ENCODE data around the gene CEP112. TPM values are rescaled to one million over a fixed set of nuclear protein-coding genes. Genes with fewer than 3 reads are reported as not detected.

The CEP112 gene
- total RNA-seq, 1 experiment from 2014 or later, result 6.1 TPM

- ChIA-PET POLR2A (no interaction called here), CTCF (no interaction called here)
- H3K36me3 Mint-ChIP-seq, result no peaks in the 10 kb centered on the region
- no peak overlapping the region for H3K27ac Mint-ChIP-seq
- H3K27me3 Mint-ChIP-seq (ENCODE audit: low read depth), result no peaks in the 10 kb centered on the region
- TF ChIP-seq ZBTB21 (CRISPR knock-in tag; IDR thresholded peaks at IDR 0.05; ENCODE audit: borderline replicate concordance), result no peak
- TF ChIP-seq GRHL2 (CRISPR knock-in tag; IDR thresholded peaks at IDR 0.05; ENCODE audit: insufficient replicate concordance, severe bottlenecking), result no peak
- no peak for TF ChIP-seq ZNF232 (CRISPR knock-in tag; IDR thresholded peaks at IDR 0.05)
- TF ChIP-seq HMGA2 (CRISPR knock-in tag; IDR thresholded peaks at IDR 0.05), result no peak
- TF ChIP-seq, protein P1, sequence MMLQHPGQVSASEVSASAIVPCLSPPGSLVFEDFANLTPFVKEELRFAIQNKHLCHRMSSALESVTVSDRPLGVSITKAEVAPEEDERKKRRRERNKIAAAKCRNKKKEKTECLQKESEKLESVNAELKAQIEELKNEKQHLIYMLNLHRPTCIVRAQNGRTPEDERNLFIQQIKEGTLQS (CRISPR knock-in tag; conservative IDR thresholded peaks at IDR 0.05), result no peak
- TF ChIP-seq JUN (CRISPR knock-in tag; IDR thresholded peaks at IDR 0.05), result no peak
- TF ChIP-seq, protein P2, sequence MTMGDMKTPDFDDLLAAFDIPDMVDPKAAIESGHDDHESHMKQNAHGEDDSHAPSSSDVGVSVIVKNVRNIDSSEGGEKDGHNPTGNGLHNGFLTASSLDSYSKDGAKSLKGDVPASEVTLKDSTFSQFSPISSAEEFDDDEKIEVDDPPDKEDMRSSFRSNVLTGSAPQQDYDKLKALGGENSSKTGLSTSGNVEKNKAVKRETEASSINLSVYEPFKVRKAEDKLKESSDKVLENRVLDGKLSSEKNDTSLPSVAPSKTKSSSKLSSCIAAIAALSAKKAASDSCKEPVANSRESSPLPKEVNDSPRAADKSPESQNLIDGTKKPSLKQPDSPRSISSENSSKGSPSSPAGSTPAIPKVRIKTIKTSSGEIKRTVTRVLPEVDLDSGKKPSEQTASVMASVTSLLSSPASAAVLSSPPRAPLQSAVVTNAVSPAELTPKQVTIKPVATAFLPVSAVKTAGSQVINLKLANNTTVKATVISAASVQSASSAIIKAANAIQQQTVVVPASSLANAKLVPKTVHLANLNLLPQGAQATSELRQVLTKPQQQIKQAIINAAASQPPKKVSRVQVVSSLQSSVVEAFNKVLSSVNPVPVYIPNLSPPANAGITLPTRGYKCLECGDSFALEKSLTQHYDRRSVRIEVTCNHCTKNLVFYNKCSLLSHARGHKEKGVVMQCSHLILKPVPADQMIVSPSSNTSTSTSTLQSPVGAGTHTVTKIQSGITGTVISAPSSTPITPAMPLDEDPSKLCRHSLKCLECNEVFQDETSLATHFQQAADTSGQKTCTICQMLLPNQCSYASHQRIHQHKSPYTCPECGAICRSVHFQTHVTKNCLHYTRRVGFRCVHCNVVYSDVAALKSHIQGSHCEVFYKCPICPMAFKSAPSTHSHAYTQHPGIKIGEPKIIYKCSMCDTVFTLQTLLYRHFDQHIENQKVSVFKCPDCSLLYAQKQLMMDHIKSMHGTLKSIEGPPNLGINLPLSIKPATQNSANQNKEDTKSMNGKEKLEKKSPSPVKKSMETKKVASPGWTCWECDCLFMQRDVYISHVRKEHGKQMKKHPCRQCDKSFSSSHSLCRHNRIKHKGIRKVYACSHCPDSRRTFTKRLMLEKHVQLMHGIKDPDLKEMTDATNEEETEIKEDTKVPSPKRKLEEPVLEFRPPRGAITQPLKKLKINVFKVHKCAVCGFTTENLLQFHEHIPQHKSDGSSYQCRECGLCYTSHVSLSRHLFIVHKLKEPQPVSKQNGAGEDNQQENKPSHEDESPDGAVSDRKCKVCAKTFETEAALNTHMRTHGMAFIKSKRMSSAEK (CRISPR knock-in tag; IDR thresholded peaks at IDR 0.05; ENCODE audit: borderline replicate concordance), result no peak
- TF ChIP-seq JAZF1 (CRISPR knock-in tag; IDR thresholded peaks at IDR 0.05), result no peak
- no peak for TF ChIP-seq IRF2 (CRISPR knock-in tag; IDR thresholded peaks at IDR 0.05; ENCODE audit: borderline replicate concordance, low read depth)
- TF ChIP-seq RELA (CRISPR knock-in tag; IDR thresholded peaks at IDR 0.05; ENCODE audit: borderline replicate concordance), result no peak
- TF ChIP-seq, protein P3, sequence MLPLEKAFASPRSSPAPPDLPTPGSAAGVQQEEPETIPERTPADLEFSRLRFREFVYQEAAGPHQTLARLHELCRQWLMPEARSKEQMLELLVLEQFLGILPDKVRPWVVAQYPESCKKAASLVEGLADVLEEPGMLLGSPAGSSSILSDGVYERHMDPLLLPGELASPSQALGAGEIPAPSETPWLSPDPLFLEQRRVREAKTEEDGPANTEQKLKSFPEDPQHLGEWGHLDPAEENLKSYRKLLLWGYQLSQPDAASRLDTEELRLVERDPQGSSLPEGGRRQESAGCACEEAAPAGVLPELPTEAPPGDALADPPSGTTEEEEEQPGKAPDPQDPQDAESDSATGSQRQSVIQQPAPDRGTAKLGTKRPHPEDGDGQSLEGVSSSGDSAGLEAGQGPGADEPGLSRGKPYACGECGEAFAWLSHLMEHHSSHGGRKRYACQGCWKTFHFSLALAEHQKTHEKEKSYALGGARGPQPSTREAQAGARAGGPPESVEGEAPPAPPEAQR (CRISPR knock-in tag; IDR thresholded peaks at IDR 0.05), result no peak
- TF ChIP-seq AFF4 (CRISPR knock-in tag; IDR thresholded peaks at IDR 0.05; ENCODE audit: borderline replicate concordance), result no peak
- TF ChIP-seq, protein P4, sequence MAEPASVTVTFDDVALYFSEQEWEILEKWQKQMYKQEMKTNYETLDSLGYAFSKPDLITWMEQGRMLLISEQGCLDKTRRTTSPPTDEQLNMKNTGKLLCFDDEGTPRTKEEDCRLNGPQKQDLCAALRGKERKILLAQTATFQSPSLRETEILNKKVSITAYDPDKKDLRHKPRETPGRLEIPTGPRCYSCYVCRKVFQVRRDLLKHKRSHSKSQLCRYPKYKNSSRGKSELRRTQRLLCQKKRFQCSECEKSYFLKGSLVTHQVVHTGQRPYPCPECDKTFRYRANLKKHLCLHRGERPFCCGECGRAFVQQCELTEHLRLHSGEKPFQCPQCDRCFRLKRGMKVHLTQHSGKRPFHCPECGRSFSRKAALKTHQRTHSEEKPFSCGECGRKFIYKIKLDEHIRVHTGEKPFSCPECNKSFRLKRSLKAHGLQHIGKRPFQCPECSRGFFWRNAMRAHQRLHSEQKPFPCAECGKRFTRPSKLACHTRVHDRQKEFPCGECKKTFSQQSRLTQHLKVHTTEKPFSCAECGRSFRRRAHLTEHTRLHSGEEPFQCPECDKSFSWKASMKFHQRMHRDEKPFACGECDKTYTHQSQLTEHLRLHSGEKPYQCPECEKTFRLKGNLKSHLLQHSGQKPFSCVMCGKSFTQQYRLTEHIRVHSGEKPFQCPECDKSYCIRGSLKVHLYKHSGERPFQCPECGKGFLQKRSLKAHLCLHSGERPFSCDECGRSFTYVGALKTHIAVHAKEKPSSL (CRISPR knock-in tag; conservative IDR thresholded peaks at IDR 0.05), result no peak
- no peak for TF ChIP-seq ATF1 (CRISPR knock-in tag; IDR thresholded peaks at IDR 0.05)
- no peak for TF ChIP-seq TEAD1 (CRISPR knock-in tag; IDR thresholded peaks at IDR 0.05)
- ATAC-seq (no peak), DNase-seq (ENCODE audit: low spot score) (no peak)
- H3K4me1 Mint-ChIP-seq, result no peaks in the 10 kb centered on the region
- H3K9me3 Mint-ChIP-seq, result no peaks in the 10 kb centered on the region
- no peak overlapping the region for H3K4me3 Mint-ChIP-seq
Observed at GRCh38 chr17:66172144-66172543, 19.8 kb downstream of the CEP112 start.

Data from WTC11 (cell line).